ENCODE results near the gene HES5.
"Not testable (repeated sequence)": the region's sequence is repeated elsewhere in the genome, so short reads cannot be mapped to it uniquely, and the experiment has no call there.

The HES5 gene, protein sequence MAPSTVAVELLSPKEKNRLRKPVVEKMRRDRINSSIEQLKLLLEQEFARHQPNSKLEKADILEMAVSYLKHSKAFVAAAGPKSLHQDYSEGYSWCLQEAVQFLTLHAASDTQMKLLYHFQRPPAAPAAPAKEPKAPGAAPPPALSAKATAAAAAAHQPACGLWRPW

DNA sequence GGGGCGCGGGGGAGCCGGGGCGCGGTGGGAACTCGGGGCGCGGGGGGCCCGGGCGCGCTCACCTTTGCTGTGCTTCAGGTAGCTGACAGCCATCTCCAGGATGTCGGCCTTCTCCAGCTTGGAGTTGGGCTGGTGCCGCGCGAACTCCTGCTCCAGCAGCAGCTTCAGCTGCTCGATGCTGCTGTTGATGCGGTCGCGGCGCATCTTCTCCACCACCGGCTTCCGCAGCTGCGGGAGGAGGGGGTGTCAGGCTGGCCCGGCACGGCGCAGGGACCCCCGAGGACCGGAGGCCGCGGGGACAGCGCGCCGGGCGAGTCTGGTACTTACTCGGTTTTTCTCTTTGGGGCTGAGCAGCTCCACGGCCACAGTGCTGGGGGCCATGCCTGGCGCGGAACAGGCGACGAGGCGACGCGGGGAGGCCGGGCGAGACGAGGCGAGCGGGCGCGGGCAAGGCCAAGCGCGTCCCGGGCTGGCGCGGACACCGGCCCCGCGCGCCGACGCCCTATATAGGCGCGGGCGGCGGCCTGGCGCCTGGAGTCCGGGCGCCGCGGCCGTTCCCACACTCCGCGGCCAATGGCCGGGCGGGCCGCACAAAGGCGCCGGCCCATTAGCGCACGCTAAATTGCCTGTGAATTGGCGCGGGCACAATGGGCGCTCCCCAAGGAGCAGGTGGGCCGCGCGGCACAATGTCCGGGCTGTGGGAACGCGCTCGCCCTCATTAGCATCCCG lies at the start of gene HES5:
HES5 (minus strand) TSS at position 480 of the 729 bp plus-strand sequence; CDS start at position 381, 99 bp downstream.
- DNase-seq = no peak

DNA sequence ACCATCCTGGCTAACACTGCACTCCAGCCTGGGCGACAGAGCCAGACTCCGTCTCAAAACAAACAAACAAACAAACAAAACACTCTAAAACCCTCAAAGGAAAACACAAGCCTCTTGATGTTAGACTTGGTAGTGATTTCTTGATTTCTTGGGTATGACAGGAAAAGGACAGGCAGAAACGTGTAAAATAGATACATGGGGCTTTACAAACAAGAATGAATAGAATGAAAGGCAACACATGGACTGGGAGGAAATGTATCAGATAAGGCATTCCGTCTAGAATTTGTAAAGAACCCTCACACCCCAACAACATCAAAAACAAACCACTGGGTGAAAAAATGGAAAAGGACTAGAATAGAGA lies 48.7 kb upstream of the HES5 start:
- DNase-seq = no peak

DNA sequence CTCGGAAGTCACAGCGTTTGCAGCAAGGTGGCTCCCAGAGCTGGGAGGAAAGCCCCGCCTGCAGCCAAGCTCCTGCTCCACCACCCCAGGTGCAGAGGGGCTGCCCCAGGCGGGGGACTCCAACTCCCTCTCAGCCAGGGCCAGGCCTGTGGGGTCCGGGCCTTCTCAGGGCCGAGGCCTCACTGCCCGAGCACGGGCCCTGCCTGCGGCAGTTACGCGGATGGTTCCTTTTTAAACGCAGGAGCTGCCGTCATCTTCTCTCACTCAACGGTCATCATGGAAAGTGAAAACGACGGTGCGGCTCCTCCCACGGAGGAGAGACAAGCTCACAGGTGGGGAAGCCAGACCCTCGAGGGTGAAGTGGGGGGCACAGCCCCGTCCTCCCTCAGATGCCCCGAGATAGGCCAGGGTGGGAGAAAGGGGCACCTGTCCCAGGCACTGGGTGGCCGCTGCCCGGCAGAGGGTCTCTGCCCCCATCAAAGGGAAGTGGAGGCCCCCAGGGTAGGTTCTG lies 47.6 kb upstream of the HES5 start:
- DNase-seq = not testable (repeated sequence)

DNA sequence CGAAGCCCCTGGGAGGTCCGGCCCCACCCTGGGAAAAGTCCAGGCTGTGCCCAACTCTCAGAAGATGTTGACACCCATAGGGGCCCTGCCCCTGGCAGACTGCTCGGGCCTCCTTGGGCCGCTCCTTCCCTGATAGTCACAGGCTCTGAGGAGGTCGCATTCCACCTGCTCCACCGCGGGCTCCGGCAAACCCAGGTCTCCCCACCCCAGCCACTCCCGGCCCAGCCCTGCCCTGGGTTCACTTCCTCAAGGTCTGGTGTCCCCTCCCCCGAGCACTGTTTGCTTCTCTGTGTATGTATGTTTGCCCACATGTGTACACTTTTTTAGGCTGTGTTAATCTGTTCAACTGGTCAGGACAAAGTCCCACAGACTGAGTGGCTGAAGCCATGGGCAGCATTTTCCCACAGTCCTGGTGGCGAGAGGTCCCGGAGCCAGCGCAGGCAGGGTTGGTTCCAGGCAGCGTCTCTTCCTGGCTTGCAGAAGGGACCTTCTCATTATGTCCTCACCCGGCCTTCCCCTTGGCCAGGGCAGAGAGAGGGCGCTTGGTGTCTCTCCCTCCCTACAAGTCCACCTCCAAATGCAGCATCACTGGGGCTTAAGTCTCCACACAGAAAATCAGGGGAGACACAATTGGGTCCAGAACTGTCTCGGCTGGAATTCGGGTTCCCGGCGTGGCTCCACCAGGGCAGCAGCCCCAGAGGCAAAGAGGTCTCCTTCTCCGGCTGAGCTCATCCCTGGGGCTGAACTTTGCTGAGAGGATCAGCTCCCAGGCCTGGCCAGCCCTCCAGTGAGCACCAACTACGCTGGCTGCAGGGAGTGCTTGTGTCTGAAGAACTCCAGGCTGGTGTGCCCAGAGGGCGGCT lies 46.0 kb upstream of the HES5 start:
- no peak for DNase-seq

DNA sequence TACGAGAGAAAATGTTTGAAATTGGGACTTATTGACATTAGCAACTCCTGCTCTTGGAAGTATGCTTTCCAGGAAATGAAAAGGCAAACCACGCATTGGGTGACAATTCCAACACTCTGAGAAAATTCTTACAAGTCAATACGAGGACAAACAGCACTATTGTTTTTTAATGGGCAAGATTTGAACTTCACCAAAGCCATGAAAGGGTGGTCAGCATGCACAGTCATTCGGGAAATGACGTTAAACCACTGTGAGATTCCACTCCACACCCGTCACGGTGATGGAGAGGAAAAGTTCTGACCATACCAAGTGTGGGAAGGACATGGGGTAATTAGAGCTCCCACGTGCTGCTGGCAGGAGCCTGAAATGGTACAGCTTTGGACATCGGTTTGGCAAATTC lies 44.3 kb upstream of the HES5 start:
- DNase-seq = no peak

DNA sequence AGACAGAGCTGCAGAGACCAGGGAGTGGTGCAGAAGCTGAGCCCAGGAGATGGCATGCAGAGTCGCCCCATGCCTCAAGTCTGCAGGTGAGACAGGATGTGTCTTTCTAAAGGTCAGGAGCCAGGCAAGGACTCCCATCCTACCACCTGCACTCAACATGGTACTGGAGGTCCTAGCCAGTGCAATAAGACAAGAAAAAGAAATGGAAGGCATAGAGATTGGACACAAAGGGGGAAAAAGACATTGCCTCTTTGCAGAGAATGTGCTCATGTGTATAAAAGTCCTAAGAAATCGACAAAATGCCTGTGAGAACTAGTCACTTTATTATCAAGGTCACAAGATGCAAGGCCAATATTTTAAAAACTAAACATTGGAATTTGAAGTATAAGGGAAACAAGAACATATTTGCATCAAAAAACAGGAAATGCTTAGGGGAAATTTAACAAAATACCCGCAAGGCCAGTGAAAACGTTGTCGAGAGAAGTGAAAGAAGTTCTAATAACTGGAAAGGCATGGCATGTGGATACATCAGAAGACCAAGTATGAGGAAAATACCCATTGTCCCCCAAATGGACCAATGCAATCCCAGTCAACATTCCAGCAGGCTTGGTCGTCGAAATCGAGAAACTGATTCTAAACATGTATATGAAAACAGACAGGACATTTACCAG lies 43.3 kb upstream of the HES5 start:
- DNase-seq = no peak

DNA sequence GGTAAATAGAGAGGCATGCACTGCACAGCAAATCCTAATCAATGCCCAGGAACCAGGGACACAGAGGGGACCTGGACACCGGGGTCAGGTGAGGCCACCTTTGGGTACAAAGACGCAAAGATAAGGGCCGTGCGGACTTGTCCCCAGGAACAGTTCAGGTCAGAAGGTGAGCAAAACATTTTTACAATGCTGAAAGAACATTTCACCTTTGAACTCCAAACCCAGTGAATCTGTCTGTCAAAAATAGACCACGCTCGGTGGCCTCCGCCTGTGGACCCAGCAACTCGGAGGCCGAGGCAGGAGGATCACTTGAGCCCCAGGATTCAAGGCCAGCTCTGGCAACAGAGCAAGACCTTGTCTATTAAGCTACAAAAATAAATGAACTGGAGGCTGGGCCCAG lies 41.3 kb upstream of the HES5 start:
- no peak for DNase-seq

DNA sequence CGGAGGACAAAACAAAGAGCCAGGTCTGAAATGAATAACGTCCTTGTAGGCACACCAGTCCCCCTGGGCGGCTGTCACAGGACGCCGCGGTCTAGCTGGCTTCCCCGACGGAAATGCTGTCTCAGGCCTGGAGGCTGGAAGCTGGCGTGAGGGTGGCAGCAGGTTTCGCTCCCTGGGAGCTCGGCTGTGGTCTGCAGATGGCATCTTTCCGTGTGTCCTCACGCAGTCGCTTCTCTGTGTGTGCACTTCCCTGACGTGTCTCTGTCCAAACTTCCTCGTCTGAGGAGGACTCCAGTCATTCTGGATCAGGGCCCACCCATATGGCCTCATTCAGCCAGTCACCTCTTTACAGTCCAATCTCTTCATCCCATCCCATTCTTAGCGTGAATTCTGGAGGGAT lies 40.3 kb upstream of the HES5 start:
- DNase-seq = no peak

DNA sequence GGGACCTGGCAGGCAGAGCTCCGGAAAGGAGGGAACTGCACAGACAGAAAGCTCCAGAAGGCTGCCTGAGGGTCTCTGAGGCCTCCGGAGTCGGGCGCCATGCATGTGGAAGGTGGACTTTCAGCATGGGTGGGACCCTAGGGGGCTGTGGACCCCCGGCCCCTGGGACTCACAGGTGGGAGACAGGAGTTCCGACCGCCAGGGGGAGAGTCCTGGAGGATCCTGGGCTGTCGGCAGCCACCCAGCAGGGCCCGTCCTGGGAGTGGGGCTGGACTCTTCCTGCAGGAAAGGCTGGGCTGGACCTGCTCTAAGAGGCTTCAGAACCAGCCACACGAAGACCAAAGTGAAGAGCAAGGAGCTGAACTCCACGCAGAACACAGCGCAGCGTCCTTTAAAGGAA lies 39.6 kb upstream of the HES5 start:
- DNase-seq = not testable (repeated sequence)

DNA sequence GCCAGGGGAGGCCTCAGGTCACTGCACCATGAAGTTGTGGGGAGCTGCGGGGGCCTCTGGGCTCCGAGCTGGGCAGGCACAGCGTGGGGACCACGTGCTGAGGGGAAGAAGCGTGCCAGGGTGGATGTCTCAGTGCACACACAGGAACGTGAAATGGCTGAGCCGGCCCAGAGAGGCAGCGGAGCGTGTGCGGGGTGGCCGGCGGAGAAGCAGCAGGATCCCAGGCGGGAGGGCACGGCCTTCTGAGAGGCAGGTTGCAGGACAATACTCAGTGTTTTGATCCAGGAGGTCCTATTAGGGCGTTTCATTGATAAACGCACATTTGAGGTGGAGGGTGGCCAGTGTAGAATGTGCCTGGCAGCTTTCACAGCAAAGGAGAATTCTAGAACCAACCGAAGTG lies 39.0 kb upstream of the HES5 start:
- no peak for DNase-seq

DNA sequence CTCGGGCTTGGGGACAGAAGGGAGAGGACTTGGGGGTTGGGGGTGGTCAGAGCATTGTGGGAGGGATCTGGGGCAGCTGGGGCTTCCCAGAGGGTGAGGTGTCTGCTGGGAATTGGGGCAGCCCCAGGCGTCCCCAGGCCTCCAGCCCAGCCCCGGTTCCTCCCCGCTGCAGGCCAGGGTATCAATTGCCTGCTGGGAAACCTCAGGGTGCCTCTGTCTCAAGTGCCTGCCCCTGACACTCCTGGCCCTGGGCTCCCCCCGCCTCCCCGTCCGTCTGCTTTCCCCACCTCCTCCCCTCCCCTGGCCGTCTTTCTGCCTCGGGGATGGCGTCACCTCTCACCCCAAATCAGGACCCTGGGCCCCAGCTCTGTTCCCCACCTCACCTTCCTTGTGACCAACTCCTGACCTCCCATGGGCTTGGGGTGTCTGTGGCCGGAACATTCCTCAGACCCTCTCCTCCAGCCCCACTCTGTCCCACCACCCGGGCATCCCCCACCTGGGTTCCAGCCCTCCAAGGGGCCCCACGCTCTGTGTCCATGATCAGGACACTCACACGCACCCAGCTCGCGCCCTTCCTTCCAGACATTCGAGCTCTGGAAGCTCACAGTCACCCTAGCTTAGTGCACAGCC lies 38.2 kb upstream of the HES5 start:
- DNase-seq = not testable (repeated sequence)

DNA sequence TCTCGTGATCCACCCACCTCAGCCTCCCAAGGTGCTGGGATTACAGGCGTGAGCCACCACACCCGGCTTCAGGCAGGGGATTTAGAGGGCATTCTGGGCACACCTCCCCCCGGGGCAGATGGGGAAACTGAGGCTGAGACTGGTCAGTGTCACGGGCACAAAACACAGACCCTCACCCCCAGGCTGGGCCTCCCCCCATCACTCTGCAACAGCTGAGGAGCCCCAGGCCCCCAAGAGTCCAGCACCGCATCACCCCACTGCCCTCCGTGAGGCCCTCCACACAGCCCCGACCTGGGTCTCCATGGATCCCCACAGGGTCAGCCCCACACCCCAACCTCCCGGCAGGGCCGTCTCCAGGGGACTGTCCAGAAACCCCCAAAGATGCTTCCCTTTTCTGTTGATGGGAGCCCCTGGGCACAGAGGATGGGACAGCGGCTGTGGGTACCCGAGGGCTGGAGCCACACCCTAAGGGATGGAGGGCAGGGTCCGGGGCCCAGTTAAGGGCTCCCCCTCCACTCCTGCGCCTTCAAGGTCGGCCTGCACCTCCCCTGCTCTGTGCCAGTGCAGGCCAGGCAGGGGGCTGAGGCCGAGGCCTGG lies 37.1 kb upstream of the HES5 start:
- no peak for DNase-seq

DNA sequence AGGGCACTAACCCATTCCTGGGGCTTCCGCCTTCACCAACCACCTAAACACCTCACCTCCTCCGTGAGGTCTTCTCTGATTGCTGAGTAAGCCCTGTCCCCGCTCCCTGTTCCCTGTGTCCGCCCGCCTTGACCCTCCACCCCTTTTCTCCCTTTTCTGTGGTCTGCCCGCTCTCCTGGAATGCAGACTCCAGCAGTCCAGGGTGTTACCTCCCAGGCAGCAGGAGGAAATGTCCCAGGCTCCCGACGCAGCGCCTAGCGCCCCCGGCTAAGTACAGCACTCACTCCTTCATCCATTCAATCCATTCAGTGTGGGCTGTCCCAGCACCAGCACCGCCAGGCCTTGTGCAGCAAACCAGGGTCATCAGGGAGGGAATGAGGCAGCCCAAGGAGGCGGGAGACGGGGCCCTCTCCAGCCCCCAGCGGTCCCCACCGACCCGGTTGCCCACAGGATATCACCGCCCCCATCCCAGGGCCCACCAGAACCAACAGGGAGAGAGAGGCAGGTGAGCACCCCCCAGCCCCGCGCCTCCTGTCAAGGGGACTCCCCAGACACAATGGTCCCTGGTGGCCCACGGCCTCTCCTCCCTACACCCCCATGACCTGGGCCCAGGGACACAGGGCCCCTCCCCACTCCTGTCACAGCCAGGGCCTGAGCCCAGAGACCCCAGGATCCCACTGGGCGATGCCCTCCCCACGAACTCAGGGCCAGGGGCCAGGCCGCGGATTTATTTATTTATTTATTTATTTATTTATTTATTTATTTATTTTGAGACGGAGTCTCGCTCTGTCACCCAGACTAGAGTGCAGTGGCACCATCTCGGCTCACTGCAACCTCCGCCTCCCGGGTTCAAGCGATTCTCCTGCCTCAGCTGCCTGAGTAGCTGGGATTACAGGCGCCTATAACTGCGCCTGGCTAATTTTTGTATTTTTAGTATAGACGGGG lies 36.3 kb upstream of the HES5 start:
- DNase-seq = no peak

DNA sequence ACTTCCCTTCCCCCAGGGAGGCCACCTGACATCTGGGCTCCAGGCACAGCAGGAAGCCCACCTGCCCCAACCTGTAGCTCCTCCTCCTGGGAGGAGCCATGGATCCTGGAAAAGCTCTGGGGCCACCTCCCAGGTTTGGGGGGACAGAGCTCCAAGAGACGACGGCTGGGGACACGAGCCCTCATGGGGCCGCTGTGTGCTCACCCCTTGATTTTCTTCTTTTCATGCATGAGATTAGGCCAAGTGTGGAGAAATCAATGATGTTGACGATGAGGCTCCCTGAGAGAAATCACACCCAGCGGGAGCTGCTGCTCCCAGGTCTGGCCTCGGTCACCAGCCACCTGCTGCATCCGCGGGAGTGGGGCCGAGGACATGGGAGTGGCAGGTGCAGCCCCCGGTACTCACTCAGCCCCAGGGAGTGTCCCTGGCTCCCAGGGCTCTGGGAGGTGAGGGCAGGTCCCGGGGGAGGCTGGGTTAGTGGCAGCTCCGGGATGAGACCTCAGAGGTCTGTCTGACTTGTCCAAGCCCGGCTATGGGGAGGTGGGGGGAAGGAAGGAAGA lies 34.8 kb upstream of the HES5 start:
- peak; percentile 74 for DNase-seq

DNA sequence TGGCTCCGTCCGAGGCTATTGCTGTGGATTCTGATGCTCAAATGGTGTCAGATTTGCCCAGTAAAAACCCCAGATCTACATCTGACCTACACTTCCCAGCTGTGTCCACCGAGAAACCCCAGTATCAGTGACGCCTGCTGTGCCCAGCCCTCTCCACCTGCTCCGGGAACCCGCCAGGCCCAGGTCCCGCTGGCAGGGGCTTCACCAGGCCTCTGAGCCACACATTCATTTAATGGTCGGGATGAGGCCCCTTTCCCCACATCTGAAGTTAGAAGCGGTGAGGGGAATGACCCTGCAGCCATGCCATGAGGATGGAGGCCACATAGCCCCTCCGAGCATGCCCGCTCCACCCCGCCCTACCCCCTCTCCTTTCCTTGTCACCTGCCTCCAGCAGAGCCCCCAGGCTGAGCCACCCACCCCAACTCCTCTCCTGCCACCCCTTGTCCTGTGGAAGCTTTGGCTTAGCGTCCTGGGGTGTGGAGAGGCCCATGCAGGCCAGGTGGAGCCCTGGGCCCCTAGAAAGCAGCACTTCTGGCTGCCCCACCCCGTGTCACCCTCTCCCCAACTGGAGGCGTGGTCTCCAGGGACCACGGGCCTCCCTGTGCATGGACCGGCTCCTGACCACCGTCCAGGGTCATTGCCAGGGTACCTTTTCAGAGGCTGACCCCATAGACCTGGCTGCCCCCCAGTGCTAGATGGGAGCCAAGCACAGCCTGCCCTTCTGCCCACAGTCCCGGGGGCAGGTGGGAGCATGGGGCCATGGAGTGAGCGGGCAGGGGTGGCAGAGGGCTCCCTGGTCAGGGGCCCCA lies 34.1 kb upstream of the HES5 start:
- no peak for DNase-seq

DNA sequence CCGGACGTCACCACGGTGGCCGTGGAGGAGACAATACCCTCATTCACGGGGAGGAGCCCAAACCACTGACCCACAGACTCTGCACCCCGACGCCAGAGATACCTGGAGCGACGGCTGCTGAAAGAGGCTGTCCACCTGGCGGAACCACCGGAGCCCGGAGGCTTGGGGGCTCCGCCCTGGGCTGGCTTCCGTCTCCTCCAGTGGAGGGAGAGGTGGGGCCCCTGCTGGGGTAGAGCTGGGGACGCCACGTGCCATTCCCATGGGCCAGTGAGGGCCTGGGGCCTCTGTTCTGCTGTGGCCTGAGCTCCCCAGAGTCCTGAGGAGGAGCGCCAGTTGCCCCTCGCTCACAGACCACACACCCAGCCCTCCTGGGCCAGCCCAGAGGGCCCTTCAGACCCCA lies 33.1 kb upstream of the HES5 start:
- DNase-seq = no peak

DNA sequence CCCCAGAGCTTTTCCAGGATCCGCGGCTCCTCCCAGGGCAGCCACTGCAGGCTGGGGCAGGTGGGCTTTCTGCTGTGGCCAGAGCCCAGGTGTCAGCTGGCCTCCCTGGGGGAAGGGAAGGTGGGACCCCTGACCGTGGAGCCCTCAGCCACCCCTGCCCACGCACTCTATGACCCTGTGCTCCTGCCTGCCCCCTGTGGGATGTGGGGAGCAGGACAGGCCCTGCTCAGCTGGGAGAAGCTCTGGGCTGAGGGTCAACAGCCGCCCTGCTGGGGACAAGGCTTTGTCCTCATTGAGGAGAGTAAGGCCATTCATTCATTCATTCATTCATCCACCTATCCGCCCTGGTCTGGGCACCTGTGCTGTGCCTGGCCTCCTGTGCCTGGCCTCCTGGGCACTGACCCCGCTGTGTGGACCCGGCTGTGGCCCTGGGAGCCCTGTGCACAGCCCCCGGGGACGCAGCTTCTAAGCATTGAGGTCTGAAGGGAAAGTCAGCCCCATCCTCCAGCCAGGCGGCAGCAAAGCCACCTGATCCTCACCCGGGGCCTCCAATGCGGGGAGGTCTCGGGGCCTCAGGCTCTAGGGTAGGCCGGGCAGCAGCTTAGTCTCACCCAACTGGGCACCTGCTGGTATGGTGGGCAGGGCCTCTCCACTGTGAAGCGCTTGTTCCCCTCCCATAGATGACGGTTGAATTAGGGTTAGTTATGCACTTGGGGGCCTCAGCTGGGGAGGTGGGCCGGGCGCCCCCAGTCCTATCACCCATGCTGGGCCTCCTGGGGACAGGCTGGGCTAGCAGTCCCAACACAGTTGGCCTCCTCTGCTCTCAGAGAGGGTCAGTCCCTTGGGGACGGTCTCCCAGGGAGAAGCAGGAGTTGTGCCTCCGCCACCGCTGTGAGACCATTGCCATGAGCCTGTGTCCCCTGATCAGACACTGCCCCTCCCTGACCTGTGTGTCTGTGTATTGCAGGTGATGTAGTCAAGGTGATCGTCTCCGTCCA lies 32.1 kb upstream of the HES5 start:
- no peak for DNase-seq

DNA sequence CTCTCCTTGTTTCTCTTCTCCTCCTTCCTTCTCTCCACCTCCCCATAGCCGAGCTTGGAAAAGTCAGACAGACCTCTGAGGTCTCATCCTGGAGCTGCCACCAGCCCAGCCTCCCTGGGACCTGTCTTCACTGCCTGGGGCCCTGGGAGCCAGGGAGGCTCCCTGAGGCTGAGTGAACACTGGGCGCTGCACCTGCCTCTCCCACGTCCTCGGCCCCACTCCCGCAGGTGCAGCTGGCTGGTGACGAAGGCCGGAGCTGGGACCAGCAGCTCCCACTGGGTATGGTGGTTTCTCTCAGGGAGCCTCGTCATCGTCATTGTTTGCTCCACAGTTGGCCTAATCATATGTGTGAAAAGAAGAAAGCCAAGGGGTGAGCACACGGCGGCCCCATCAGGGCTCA lies 31.4 kb upstream of the HES5 start:
- DNase-seq = no peak

All from NCI-H2171 treated with DMSO at 0.1 percent for 48 hours (cell line).